Thoracic aorta (tissue), 2 donors: ENCODE data around the gene UBE2E2. TPM values are rescaled to one million over a fixed set of nuclear protein-coding genes. Genes with fewer than 3 reads are reported as not detected.

Source experiments
- ATAC-seq: fragments of 150-250 bp; one replicate; pipeline ENCODE4 v1.8.0; 2017; ENCODE audit warnings: low read depth; ENCODE audit not compliant: insufficient number of reproducible peaks, low FRiP score
- DNase-seq: peaks from one replicate; pipeline ENCODE4 v3.0.0-alpha.2; 2020; ENCODE audit warnings: low spot score
- H3K27ac ChIP-seq, 2 donors: fragments of 200-600 bp; sonication (generic); 1 replicate in 1 of 2; 2 replicates in 1 of 2; pipeline ENCODE4 v1.5.1; 2016; ENCODE audit warnings: mild to moderate bottlenecking in 2 of 2, moderate library complexity in 2 of 2
- H3K27me3 ChIP-seq: fragments of 200-600 bp; sonication (generic); replicated peaks from 2 replicates; pipeline ENCODE4 v1.6.0; 2016; ENCODE audit warnings: mild to moderate bottlenecking; ENCODE audit not compliant: insufficient read depth
- H3K36me3 ChIP-seq: fragments of 200-600 bp; sonication (generic); one replicate; pipeline ENCODE4 v1.5.1; 2016
- H3K4me1 ChIP-seq, 2 donors: fragments of 200-600 bp; sonication (generic); 1 replicate in 1 of 2; 2 replicates in 1 of 2; pipeline versions ENCODE4 v1.5.1 to v1.6.0; 2016; ENCODE audit warnings: low read depth in 2 of 2, mild to moderate bottlenecking in 1 of 2; ENCODE audit not compliant: control insufficient read depth in 1 of 2
- H3K4me3 ChIP-seq: fragments of 200-600 bp; sonication (generic); 2 replicates; pipeline ENCODE4 v1.5.1; 2016; ENCODE audit warnings: mild to moderate bottlenecking
- H3K9me3 ChIP-seq: fragments of 200-600 bp; sonication (generic); 2 replicates; pipeline ENCODE4 v1.5.1; 2016
- total RNA-seq, 2 donors: library from RNA; depleted of rRNA; stranded (reverse); fragments of >200 nt; gene quantifications; one replicate each; pipeline versions ENCODE4 v1.1.0 to v1.2.3, GENCODE V29; 2016
- TF ChIP-seq, protein P1 (sequence below): fragments of 200-600 bp; sonication (generic); IDR thresholded peaks from one replicate; pipeline ENCODE4 v1.5.1; 2019; ENCODE audit warnings: antibody characterized with exemption

Gene UBE2E2
- total RNA-seq, 2 donors from 2014 or later, result 30.3 to 44.0 TPM

GRCh38 chr3:23258110-23258509 lies 55.0 kb downstream of the UBE2E2 start:
- DNase-seq, result no peak
- Histone ChIP-seq H3K27ac (no peak overlapping the region), H3K27me3 (no peaks in the 10 kb centered on the region), H3K4me1 (peaks cover 9 to 13% of the 10 kb centered on the region in 2 donors), H3K9me3 (no peaks in the 10 kb centered on the region), H3K4me3 (no peak overlapping the region), H3K36me3 (no peaks in the 10 kb centered on the region)
- TF ChIP-seq, protein P1, sequence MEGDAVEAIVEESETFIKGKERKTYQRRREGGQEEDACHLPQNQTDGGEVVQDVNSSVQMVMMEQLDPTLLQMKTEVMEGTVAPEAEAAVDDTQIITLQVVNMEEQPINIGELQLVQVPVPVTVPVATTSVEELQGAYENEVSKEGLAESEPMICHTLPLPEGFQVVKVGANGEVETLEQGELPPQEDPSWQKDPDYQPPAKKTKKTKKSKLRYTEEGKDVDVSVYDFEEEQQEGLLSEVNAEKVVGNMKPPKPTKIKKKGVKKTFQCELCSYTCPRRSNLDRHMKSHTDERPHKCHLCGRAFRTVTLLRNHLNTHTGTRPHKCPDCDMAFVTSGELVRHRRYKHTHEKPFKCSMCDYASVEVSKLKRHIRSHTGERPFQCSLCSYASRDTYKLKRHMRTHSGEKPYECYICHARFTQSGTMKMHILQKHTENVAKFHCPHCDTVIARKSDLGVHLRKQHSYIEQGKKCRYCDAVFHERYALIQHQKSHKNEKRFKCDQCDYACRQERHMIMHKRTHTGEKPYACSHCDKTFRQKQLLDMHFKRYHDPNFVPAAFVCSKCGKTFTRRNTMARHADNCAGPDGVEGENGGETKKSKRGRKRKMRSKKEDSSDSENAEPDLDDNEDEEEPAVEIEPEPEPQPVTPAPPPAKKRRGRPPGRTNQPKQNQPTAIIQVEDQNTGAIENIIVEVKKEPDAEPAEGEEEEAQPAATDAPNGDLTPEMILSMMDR, result no peak
- no peak for ATAC-seq

- Histone ChIP-seq H3K27me3 (no peaks in the 10 kb centered on the region), H3K4me3 (no peak overlapping the region), H3K9me3 (no peaks in the 10 kb centered on the region), H3K36me3 (no peaks in the 10 kb centered on the region), H3K27ac (no peak overlapping the region), H3K4me1 (peaks cover 5 to 25% of the 10 kb centered on the region in 2 donors)
- TF ChIP-seq, protein P1, result no peak
- ATAC-seq, result no peak
- no peak for DNase-seq
These were observed 56.4 kb downstream of the UBE2E2 start for GRCh38 chr3:23259515-23259914.

DNA sequence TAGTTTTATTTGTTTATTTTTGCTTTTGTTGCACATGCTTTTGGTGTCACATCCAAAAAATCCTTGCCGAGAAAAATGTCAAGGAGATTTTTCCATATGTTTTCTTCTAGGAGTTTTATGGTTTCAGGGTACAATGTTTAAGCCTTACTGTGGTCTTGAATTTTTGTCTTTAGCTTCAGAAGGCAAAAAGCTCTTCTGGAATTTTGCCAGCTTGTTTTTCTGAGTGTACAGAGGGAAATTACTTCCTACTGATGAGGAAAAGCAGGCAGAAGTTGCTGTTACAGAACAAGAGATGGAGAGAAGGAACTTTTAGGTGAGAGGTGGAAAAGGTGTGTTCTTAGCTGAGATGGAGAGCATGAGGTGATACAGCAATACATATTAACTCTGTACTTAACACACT lies 59.6 kb downstream of the UBE2E2 start:
- no peaks in the 10 kb centered on the region for H3K36me3 ChIP-seq
- TF ChIP-seq, protein P1, result no peak
- ATAC-seq, result no peak

GRCh38 chr3:23263796-23264195 lies 60.7 kb downstream of the UBE2E2 start:
- Histone ChIP-seq H3K9me3 (no peaks in the 10 kb centered on the region), H3K27me3 (no peaks in the 10 kb centered on the region), H3K4me1 (peaks cover 0 to 21% of the 10 kb centered on the region in 2 donors), H3K4me3 (no peak overlapping the region), H3K36me3 (no peaks in the 10 kb centered on the region), H3K27ac (no peak overlapping the region)
- TF ChIP-seq, protein P1, result no peak
- DNase-seq, result no peak
- ATAC-seq, result no peak

More for the DNA sequence above, 59.6 kb downstream of the UBE2E2 start:
- Histone ChIP-seq H3K4me3 (no peak overlapping the region), H3K4me1 (peaks cover 0 to 21% of the 10 kb centered on the region in 2 donors), H3K27me3 (no peaks in the 10 kb centered on the region), H3K27ac (no peak overlapping the region), H3K9me3 (no peaks in the 10 kb centered on the region)
- DNase-seq, result no peak

DNA sequence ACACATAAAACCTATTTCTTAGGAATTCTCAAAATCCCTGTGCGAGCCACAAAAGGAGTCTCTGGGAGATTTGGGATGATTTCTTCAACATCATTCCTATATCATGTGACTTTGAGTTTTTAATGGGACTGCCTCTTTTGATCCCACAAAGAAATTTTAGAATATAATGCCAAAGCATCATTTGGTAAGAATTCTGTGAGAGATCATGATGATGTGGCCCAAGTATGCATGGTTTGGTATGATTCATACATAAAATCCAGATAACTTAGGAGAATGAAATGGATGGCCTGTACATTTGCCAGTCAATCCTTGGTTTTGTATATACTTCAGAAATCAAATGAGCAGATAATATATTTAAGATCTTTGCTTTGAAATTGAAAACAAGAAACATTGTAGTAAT lies 61.3 kb downstream of the UBE2E2 start:
- TF ChIP-seq, protein P1, result no peak
- Histone ChIP-seq H3K9me3 (no peaks in the 10 kb centered on the region), H3K4me1 (peaks cover 0 to 23% of the 10 kb centered on the region in 2 donors), H3K36me3 (no peaks in the 10 kb centered on the region), H3K27ac (no peak overlapping the region), H3K27me3 (no peaks in the 10 kb centered on the region), H3K4me3 (no peak overlapping the region)
- no peak for DNase-seq
- ATAC-seq, result no peak
